HCT116 (cell line): ENCODE measurements around the gene PPFIA2. TPM values are rescaled to one million over a fixed set of nuclear protein-coding genes. Genes with fewer than 3 reads are reported as not detected.

Experiments used
- ATAC-seq: fragments of 200-7000 bp; cut with Tn5 transposase; 2 replicates; pipeline ENCODE4 v1.9.1; 2020; ENCODE audit warnings: mild to moderate bottlenecking, moderate library complexity
- BruUV-seq: library from RNA; stranded (reverse); fragments of 400-500 nt; replicated peaks from 2 replicates; lab custom pipeline; 2021; lab: Mats Ljungman, UMichigan
- CTCF ChIA-PET: fragments of 300-600 bp; sonication (Branson Sonifier 250); formaldehyde crosslinking; loops from one replicate; lab custom pipeline; 2021; ENCODE audit warnings: antibody characterized with exemption; lab: Charles Lee
- POLR2A ChIA-PET: fragments of 300-600, 350-600 bp; sonication (Branson Sonifier 250); formaldehyde crosslinking; loops from one replicate; lab custom pipeline; 2021; ENCODE audit warnings: antibody characterized with exemption; lab: Charles Lee
- RAD21 ChIA-PET, 2 experiments: fragments of 300-600 bp; sonication (Branson Sonifier 250); formaldehyde crosslinking; loops; one replicate each; lab custom pipeline; 2023; ENCODE audit warnings: low total read pairs in 2 of 2; ENCODE audit not compliant: uncharacterized antibody in 2 of 2, unreplicated experiment in 2 of 2, low non-redundant PET in 1 of 2; lab: Charles Lee
- DNase-seq: peaks from one replicate; pipeline ENCODE4 v3.0.0-alpha.2; 2010; ENCODE audit warnings: low read depth, low spot score
- H2AFZ ChIP-seq: fragments of 200-600 bp; shearing (Covaris generic), sonication (generic); 2 replicates; pipeline ENCODE4 v1.6.1; 2017; ENCODE audit warnings: low read depth, mixed run types, mixed read lengths, antibody characterized with exemption, low read length; ENCODE audit not compliant: poor library complexity, severe bottlenecking
- H3K27ac ChIP-seq: 2 replicates; pipeline ENCODE4 v1.5.1; 2012; ENCODE audit warnings: low read depth, low read length
- H3K27me3 ChIP-seq: fragments of 200-600 bp; sonication (generic); 2 replicates; pipeline ENCODE4 v1.6.1; 2016; ENCODE audit warnings: mixed run types, low read length, mixed read lengths; ENCODE audit not compliant: insufficient read depth
- H3K36me3 ChIP-seq, 2 experiments: fragments of 200-500 bp in 1 of 2; fragments of 200-600 bp in 1 of 2; sonication (Bioruptor generic) in 1 of 2; sonication (generic) in 1 of 2; 2 replicates each; pipeline versions ENCODE4 v1.5.1 to v1.6.1; 2014 to 2016; ENCODE audit warnings: low read length in 2 of 2, inconsistent platforms in 1 of 2, mixed read lengths in 1 of 2, mixed run types in 1 of 2; ENCODE audit not compliant: insufficient read depth in 2 of 2, control insufficient read depth in 1 of 2
- H3K4me1 ChIP-seq, 2 experiments: fragments of 200-600 bp in 1 of 2; sonication (generic) in 1 of 2; 2 replicates each; pipeline versions ENCODE4 v1.5.1 to v1.6.1; 2012 to 2017; ENCODE audit warnings: low read length in 2 of 2, inconsistent platforms in 1 of 2, mild to moderate bottlenecking in 1 of 2, mixed read lengths in 1 of 2, mixed run types in 1 of 2, moderate library complexity in 1 of 2; ENCODE audit not compliant: insufficient read depth in 2 of 2, control insufficient read depth in 1 of 2
- H3K4me2 ChIP-seq: fragments of 200-600 bp; sonication (generic); 2 replicates; pipeline ENCODE4 v1.6.1; 2017; ENCODE audit warnings: mixed run types, low read length, mixed read lengths
- H3K4me3 ChIP-seq, 2 experiments: fragments of 200-600 bp in 1 of 2; sonication (generic) in 1 of 2; replicated peaks in 1 of 2; 2 replicates each; pipeline ENCODE4 v1.5.1; 2011 to 2016; ENCODE audit warnings: low read length in 2 of 2, control low read depth in 1 of 2, low read depth in 1 of 2, mild to moderate bottlenecking in 1 of 2, mixed read lengths in 1 of 2, mixed run types in 1 of 2
- H3K79me2 ChIP-seq: fragments of 200-600 bp; sonication (generic); 2 replicates; pipeline ENCODE4 v1.6.1; 2017; ENCODE audit warnings: mild to moderate bottlenecking, mixed run types, low read length, moderate library complexity, mixed read lengths; ENCODE audit not compliant: insufficient read depth
- H3K9ac ChIP-seq: fragments of 200-600 bp; sonication (generic); 2 replicates; pipeline ENCODE4 v1.6.1; 2016; ENCODE audit warnings: low read length, mixed read lengths
- H3K9me2 ChIP-seq: fragments of 200-600 bp; sonication (generic), shearing (Covaris generic); 2 replicates; pipeline ENCODE4 v1.6.1; 2017; ENCODE audit warnings: mixed run types, mild to moderate bottlenecking, moderate library complexity; ENCODE audit not compliant: insufficient read depth
- H3K9me3 ChIP-seq, 2 experiments: fragments of 200-500 bp in 1 of 2; fragments of 200-600 bp in 1 of 2; sonication (Bioruptor generic) in 1 of 2; sonication (generic) in 1 of 2; 2 replicates each; pipeline ENCODE4 v1.6.1; 2014 to 2017; ENCODE audit warnings: low read length in 2 of 2, mixed read lengths in 2 of 2, inconsistent platforms in 1 of 2, low read depth in 1 of 2, mild to moderate bottlenecking in 1 of 2, mixed run types in 1 of 2, moderate library complexity in 1 of 2; ENCODE audit not compliant: control insufficient read depth in 1 of 2, insufficient read depth in 1 of 2
- H4K20me1 ChIP-seq: fragments of 200-600 bp; sonication (generic), shearing (Covaris generic); 2 replicates; pipeline ENCODE4 v1.6.1; 2017; ENCODE audit warnings: mixed run types, mild to moderate bottlenecking, moderate library complexity; ENCODE audit not compliant: insufficient read depth
- CEBPB ChIP-seq: IDR thresholded peaks from 2 replicates; pipeline ENCODE4 v1.6.1; 2012; ENCODE audit warnings: low read depth
- EZH2 ChIP-seq: fragments of 200-600 bp; sonication (generic); IDR thresholded peaks from 2 replicates; pipeline ENCODE4 v1.6.1; 2017; ENCODE audit warnings: antibody characterized with exemption, mixed run types
- EZH2phosphoT487 ChIP-seq: fragments of 200-600 bp; IDR thresholded peaks from 2 replicates; pipeline ENCODE4 v1.6.1; 2018; ENCODE audit warnings: antibody characterized with exemption, borderline replicate concordance
- RAD21 ChIP-seq: IDR thresholded peaks from 2 replicates; pipeline ENCODE4 v1.6.1; 2012; ENCODE audit warnings: low read depth, mild to moderate bottlenecking
- SIN3A ChIP-seq: IDR thresholded peaks from 2 replicates; pipeline ENCODE4 v1.6.1; 2012; ENCODE audit warnings: low read depth
- intact Hi-C: fragments of 100-400 bp; cut with micrococcal nuclease; formaldehyde crosslinking; loops from 2 replicates; pipeline ENCODE4 v1.10.0; 2022
- total RNA-seq: library from RNA; stranded (reverse); gene quantifications from one replicate; pipeline ENCODE4 v1.2.1, GENCODE V29; 2021; ENCODE audit not compliant: unreplicated experiment
- TF ChIP-seq, protein P1 (sequence below): IDR thresholded peaks from 2 replicates; pipeline ENCODE4 v1.6.1; 2012; ENCODE audit warnings: low read depth
- TF ChIP-seq, protein P2 (sequence below): IDR thresholded peaks from 2 replicates; pipeline ENCODE4 v1.6.1; 2012

PPFIA2 gene
- total RNA-seq, 1 experiment from 2014 or later = not detected

DNA sequence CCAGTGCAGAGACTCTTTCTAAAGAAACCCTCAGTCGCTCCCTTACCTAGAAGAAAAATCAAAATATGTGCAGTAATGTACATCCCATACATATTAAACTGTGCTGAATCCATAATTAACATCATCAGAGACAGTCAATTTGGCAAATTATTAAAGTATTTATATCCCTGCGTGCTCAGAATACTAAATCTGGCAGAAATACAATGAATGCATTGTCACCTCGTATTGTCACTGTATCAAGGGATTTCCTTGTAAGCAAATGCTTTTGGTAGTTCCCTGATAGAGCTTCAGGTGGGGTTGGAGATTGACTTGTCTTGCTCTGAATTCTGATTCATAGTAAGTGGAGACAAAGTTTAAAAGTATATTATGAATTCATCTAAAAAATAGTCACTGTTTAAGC, 319.1 kb downstream of the PPFIA2 start (continued):
- TF ChIP-seq, protein P1, sequence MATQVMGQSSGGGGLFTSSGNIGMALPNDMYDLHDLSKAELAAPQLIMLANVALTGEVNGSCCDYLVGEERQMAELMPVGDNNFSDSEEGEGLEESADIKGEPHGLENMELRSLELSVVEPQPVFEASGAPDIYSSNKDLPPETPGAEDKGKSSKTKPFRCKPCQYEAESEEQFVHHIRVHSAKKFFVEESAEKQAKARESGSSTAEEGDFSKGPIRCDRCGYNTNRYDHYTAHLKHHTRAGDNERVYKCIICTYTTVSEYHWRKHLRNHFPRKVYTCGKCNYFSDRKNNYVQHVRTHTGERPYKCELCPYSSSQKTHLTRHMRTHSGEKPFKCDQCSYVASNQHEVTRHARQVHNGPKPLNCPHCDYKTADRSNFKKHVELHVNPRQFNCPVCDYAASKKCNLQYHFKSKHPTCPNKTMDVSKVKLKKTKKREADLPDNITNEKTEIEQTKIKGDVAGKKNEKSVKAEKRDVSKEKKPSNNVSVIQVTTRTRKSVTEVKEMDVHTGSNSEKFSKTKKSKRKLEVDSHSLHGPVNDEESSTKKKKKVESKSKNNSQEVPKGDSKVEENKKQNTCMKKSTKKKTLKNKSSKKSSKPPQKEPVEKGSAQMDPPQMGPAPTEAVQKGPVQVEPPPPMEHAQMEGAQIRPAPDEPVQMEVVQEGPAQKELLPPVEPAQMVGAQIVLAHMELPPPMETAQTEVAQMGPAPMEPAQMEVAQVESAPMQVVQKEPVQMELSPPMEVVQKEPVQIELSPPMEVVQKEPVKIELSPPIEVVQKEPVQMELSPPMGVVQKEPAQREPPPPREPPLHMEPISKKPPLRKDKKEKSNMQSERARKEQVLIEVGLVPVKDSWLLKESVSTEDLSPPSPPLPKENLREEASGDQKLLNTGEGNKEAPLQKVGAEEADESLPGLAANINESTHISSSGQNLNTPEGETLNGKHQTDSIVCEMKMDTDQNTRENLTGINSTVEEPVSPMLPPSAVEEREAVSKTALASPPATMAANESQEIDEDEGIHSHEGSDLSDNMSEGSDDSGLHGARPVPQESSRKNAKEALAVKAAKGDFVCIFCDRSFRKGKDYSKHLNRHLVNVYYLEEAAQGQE = no peak

DNA sequence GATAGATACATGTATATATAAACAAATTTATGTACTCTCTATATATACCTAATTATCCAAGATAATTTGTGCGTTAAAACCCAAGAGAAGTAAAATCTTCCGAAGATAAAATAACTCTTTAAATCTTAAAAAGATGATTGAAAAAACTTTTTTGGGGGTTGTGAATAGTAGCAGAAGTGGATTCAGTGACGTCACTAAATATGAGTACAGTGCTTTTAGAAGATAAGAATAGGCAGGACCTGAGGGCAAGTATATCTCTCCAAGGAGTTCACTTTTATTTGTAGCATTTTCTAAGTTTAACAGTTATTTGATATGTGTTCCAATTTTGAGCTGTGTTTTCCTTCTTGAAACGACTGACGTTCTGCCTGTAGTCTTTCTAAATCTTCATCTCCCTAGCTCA, 319.8 kb downstream of the PPFIA2 start:
- intact Hi-C loops = no loop called here
- ChIA-PET RAD21 (no interaction called here), POLR2A (no interaction called here), CTCF (no interaction called here)
- no peak overlapping the region for H3K4me2 ChIP-seq
- H3K9me2 ChIP-seq = no peaks in the 10 kb centered on the region
- H3K36me3 ChIP-seq = no peaks in the 10 kb centered on the region
- H3K27ac ChIP-seq = no peak overlapping the region
- H3K4me1 ChIP-seq = no peaks in the 10 kb centered on the region
- DNase-seq (no peak), ATAC-seq (no peak)
- TF ChIP-seq RAD21 (no peak), EZH2phosphoT487 (no peak), CEBPB (no peak), SIN3A (no peak), EZH2 (no peak)
- TF ChIP-seq, protein P2, sequence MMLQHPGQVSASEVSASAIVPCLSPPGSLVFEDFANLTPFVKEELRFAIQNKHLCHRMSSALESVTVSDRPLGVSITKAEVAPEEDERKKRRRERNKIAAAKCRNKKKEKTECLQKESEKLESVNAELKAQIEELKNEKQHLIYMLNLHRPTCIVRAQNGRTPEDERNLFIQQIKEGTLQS = no peak
- H2AFZ ChIP-seq = no peak overlapping the region
- H4K20me1 ChIP-seq = no peaks in the 10 kb centered on the region
- no TSS peak for BruUV-seq
- no peaks in the 10 kb centered on the region for H3K9me3 ChIP-seq
- H3K27me3 ChIP-seq = no peaks in the 10 kb centered on the region
- H3K79me2 ChIP-seq = no peaks in the 10 kb centered on the region
- no peak overlapping the region for H3K9ac ChIP-seq
- H3K4me3 ChIP-seq = no peak overlapping the region
